GM11168 (cell line): ENCODE data around the gene DYNLRB1.
"Not testable (repeated sequence)": the region's sequence is repeated elsewhere in the genome, so short reads cannot be mapped to it uniquely, and the experiment has no call there.

Source experiments
- in situ Hi-C: fragments of 300-500 bp; cut with MboI; formaldehyde crosslinking; loops from one replicate; pipeline ENCODE4 v1.12.0; 2022; ENCODE audit warnings: low sequenced_read_pairs; ENCODE audit not compliant: unreplicated experiment

Gene DYNLRB1

GRCh38 chr20:34510575-34510974, 5.6 kb upstream of the DYNLRB1 start:
- in situ Hi-C loops, result no loop called here

DNA sequence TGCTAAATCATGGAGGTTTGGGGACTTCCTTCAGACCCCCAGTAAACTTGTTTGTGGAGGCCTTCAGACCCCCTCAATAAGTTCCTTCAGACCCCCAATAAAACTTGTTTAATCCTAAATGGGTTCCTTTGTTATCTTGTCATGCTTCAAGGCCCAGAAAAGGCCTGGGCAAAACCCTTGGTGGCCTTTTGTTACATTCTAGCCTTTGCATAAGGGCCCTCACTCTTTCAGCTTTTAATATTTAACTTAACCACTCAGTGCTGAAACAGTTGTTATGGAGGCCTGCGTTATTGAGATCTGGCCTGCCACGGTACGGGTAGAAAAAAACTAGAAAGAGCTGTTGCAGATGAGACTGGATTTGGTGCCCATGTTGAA, 4.3 kb upstream of the DYNLRB1 start:
- in situ Hi-C loops, result no loop called here

GRCh38 chr20:34512266-34512954, 3.8 kb upstream of the DYNLRB1 start:
- in situ Hi-C loops, result no loop called here

- in situ Hi-C loops, result no loop called here
Measured at GRCh38 chr20:34512955-34513419, 3.2 kb upstream of the DYNLRB1 start.

- in situ Hi-C loops, result not testable (repeated sequence)
Measured at GRCh38 chr20:34514034-34514433, 2.2 kb upstream of the DYNLRB1 start.

DNA sequence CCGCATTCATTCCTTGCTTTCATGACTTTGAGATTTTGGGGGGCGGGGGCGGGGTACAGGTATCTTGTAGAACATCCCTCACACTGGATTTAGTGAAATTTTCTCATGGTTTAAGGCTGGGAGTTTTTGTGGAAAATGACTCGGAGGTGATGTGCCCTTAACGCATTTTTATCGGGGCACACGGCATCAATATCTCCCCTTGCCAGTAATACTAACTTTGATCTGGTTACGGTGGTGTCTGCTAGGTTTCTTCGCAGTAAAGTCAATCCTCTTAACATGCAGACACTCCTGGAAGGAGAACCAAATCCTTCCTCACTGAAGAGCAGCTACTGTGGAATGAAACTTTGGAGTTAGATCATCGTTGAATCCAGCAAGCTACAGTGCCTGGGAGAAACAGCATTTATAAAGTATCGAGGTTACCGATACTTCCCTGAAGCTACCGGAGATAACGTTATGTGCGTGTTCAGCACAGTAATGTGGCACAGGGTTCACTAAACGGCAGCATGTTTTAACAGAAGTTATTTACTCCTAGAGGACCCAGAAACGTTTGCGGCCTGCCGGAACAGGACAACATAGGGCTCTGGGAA, 1.2 kb upstream of the DYNLRB1 start:
- in situ Hi-C loops, result loop anchor here (5.0 kb wide), 1 partner anchor 203 kb away; no protein-coding TSS in a partner anchor

DNA sequence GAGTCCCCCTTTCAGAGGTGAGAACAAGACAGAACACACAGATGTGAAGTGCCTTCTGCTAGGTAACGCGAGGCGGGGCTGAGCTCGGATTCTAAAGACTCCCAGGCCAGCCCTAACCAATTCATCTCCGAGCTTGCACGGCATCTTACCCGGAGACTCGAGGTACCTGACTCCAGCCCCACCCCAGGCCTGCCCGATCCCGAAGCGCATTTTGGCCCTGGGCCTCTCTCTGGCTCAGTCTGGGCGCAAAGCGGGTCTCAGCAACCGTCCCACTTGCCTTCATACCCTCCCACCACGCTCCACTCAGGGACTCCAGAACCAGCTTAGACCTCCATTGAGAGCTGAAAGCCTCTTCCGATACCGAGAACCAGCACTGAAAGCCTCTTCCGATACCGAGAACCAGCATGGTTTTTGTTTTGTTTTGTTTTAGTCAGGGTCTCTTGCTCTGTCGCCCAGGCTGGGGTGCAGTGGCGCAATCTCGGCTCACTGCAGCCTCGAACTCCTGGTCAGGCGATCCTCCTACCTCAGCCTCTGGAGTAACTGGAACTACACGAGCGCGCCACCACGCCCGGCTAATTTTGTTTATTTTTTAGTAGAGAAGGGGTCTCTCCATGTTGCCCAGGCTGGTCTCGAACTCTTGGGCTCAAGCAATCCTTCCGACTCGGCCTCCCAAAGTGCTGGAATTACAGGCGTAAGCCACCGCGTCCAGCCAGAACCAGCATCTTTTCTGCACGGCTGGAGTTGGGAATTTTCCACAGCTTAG, 557 bp upstream of the DYNLRB1 start:
- in situ Hi-C loops, result loop anchor here (5.0 kb wide), 1 partner anchor 203 kb away; no protein-coding TSS in a partner anchor

- in situ Hi-C loops, result loop anchor here (5.0 kb wide), 1 partner anchor 205 kb away; no protein-coding TSS in a partner anchor
Measured at GRCh38 chr20:34517114-34517505, 888 bp downstream of the DYNLRB1 start.

GRCh38 chr20:34518863-34519262, 2.6 kb downstream of the DYNLRB1 start:
- in situ Hi-C loops, result loop anchor here (5.0 kb wide), 1 partner anchor 207 kb away; no protein-coding TSS in a partner anchor

DNA sequence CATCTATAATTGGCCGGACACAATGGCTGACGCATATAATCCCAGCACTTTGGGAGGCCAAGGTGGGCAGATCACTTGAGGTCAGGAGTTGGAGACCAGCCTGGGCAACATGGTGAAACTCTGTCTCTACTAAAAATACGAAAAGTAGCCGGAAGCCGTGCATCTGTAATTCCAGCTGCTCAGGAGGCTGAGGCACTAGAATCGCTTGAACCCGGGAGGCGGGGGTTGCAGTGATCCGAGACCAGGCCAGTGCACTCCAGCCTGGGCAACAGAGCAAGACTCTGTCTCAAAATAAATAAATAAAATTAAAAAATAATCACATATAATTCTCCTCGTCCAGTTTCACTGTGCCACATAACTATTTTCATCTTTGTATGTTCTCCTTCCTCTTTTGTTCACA, 3.6 kb downstream of the DYNLRB1 start:
- in situ Hi-C loops, result loop anchor here (5.0 kb wide), 1 partner anchor 208 kb away; no protein-coding TSS in a partner anchor

- in situ Hi-C loops, result no loop called here
Measured at GRCh38 chr20:34522969-34523871, 7.0 kb downstream of the DYNLRB1 start.

GRCh38 chr20:34524426-34524825, 8.2 kb downstream of the DYNLRB1 start:
- in situ Hi-C loops, result no loop called here

DNA sequence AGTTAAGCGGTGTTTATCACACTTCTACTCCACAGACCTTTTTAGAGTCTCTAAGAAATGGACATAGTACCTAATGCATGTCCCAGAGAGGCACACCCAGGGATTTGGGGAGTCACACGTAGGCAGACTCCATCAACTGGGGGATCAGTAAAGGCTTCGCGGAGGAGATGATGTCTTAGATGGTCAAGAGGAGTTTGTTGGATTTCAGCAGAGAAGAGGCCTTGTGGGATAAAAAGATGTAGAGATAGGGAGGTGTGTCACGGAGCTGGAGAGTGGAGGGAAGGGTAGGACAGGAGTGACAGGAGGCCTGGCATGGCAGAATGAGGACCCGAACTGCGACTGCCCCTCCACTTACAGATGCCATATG, 9.1 kb downstream of the DYNLRB1 start:
- in situ Hi-C loops, result no loop called here

DNA sequence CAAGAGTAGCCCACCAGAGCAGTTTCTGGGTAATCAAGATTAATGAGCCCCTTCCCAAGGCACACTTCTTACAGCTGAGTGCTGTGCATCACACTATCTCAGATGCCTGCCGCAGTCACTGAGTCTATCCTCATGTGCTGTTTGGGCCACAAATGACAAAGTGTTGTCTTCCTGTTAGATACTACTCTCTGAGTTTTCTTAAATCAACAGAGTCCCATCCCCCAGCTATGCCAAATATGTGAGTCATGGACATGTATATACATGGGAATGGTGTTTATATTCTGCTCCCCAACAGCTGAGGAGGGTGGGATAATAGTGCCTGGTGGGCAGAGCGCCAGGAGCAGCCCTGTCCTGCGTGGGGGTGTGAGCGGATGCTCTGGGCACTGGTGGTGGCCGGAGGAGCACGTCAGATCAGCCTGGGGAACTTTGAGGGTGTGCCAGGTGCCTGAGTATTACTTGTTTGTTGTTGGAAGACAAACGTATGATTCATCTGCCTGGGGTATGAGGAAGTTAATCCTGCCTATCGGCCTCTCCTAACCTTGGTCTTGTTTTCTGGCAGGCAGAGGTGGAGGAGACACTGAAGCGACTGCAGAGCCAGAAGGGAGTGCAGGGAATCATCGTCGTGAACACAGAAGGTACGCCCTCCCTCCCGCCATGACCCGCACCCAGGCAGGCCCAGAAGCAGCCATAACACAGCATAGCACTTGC, 9.6 kb downstream of the DYNLRB1 start:
- in situ Hi-C loops, result no loop called here

DNA sequence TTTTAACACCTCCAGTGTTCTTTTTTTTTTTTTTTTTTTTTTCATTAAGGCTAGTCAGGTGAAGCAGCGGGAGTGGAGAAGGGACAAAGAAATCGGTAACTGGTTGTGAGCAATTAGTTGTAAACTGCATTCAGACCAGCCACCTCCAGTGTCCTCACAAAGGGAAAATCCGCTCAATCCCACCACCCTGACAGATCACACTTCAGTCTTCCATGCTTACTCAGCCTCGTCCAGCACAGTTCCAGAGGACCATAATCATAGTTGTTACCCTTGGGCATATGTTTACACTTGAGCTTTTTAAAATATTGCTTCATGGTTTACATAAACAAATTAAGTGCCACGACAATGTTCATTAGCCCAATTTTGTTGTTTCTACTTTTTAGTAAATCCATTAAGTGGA, 10.2 kb downstream of the DYNLRB1 start:
- in situ Hi-C loops, result no loop called here

- in situ Hi-C loops, result no loop called here
Measured at GRCh38 chr20:34527016-34527415, 10.8 kb downstream of the DYNLRB1 start.

- in situ Hi-C loops, result no loop called here
Measured at GRCh38 chr20:34528921-34529297, 12.7 kb downstream of the DYNLRB1 start.

- in situ Hi-C loops, result loop anchor here (10.0 kb wide), 1 partner anchor 235 kb away; no protein-coding TSS in a partner anchor
Measured at GRCh38 chr20:34529742-34530141, 13.5 kb downstream of the DYNLRB1 start.

GRCh38 chr20:34530342-34530741, 14.1 kb downstream of the DYNLRB1 start:
- in situ Hi-C loops, result loop anchor here (10.0 kb wide), 1 partner anchor 234 kb away; no protein-coding TSS in a partner anchor
